B cell (primary cell): ENCODE data around the gene AGRP.

ENCODE experiments used
- CTCF ChIP-seq: fragments of 200-600 bp; IDR thresholded peaks from one replicate; pipeline ENCODE4 v1.8.0; 2022; ENCODE audit warnings: antibody characterized with exemption, mild to moderate bottlenecking
- EZH2 ChIP-seq: IDR thresholded peaks from 2 replicates; pipeline ENCODE4 v1.6.1; 2012; ENCODE audit warnings: borderline replicate concordance, low read depth, mild to moderate bottlenecking, moderate library complexity, low read length; ENCODE audit not compliant: insufficient read depth, poor library complexity, severe bottlenecking

DNA sequence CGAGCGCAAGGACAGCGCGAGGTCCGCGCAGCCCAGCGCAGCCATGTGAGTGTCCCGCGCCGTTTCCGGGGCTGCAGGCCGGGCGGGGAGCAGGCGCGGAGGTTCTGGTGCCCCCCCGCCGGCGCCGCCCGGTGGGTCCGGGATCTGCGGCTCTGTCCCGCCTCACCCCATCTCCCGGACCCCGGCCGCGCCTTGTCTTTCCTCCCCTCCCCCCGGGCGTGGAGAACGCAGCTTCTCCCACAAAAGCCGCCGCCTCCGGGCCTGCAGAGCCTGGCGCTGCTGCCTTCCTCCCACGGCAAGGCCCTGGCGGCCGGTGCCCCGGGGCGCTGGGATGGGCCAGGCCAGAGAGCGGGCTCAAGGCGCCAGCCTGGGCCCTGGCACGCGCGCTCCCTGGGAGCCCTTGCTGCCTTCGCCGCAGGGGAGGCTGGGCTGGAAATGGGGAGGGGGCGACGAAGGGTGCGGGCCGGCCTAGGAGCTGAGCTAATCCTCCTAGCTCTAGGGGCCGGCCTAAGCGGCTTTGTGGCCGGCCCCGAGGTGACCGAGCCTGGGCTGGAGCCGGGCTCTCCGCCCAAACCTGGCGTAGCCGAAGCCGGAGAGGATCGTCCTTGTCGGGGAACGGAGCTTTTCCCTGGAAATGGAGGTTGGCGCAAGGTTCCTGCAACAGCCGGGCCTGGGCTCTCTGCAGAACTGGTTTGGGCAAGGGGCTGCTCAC lies 45.7 kb upstream of the AGRP start:
- TF ChIP-seq CTCF (no peak), EZH2 (no peak)
